Muscle layer of colon (tissue), 2 donors: ENCODE results near the gene WIPF3.

Experiments used
- H3K27ac ChIP-seq: one replicate; pipeline ENCODE4 v1.7.0; 2013; ENCODE audit warnings: low read depth, mild to moderate bottlenecking, low read length, moderate library complexity
- H3K27me3 ChIP-seq, 2 donors: one replicate each; pipeline ENCODE4 v1.7.0; 2013; ENCODE audit warnings: low read length in 2 of 2, mild to moderate bottlenecking in 2 of 2; ENCODE audit not compliant: insufficient read depth in 2 of 2, control insufficient read depth in 1 of 2
- H3K36me3 ChIP-seq: one replicate; pipeline ENCODE4 v1.7.0; 2013; ENCODE audit warnings: mild to moderate bottlenecking, low read length; ENCODE audit not compliant: insufficient read depth
- H3K4me1 ChIP-seq: one replicate; pipeline ENCODE4 v1.7.0; 2013; ENCODE audit warnings: mild to moderate bottlenecking, low read length; ENCODE audit not compliant: insufficient read depth
- H3K4me3 ChIP-seq, 2 donors: one replicate each; pipeline ENCODE4 v1.7.0; 2013; ENCODE audit warnings: low read length in 2 of 2, low read depth in 1 of 2, mild to moderate bottlenecking in 1 of 2, moderate library complexity in 1 of 2
- H3K9ac ChIP-seq: one replicate; pipeline ENCODE4 v1.7.0; 2013; ENCODE audit warnings: low read length
- H3K9me3 ChIP-seq: one replicate; pipeline ENCODE4 v1.7.0; 2013; ENCODE audit warnings: mild to moderate bottlenecking, low read length
- donor health status: abdominal sarcoma.
- donor health status: Adenocarcinoma of cecum.

Gene WIPF3

GRCh38 chr7:29853072-29853471, 46.8 kb downstream of the WIPF3 start:
- no peak overlapping the region for H3K4me3 ChIP-seq
- no peaks in the 10 kb centered on the region for H3K9me3 ChIP-seq
- H3K9ac ChIP-seq: no peak overlapping the region
- H3K4me1 ChIP-seq: no peaks in the 10 kb centered on the region
- H3K27ac ChIP-seq: no peak overlapping the region
- no peaks in the 10 kb centered on the region for H3K36me3 ChIP-seq
- no peaks in the 10 kb centered on the region for H3K27me3 ChIP-seq

GRCh38 chr7:29853789-29854188, 47.5 kb downstream of the WIPF3 start:
- Histone ChIP-seq H3K4me1 (no peaks in the 10 kb centered on the region), H3K36me3 (no peaks in the 10 kb centered on the region), H3K27ac (no peak overlapping the region), H3K27me3 (no peaks in the 10 kb centered on the region), H3K9me3 (no peaks in the 10 kb centered on the region), H3K4me3 (no peak overlapping the region), H3K9ac (no peak overlapping the region)

GRCh38 chr7:29854257-29854938, 48.1 kb downstream of the WIPF3 start:
- no peak overlapping the region for H3K4me3 ChIP-seq
- H3K9ac ChIP-seq: no peak overlapping the region
- H3K9me3 ChIP-seq: no peaks in the 10 kb centered on the region
- H3K4me1 ChIP-seq: no peaks in the 10 kb centered on the region
- H3K27ac ChIP-seq: no peak overlapping the region
- no peaks in the 10 kb centered on the region for H3K27me3 ChIP-seq
- H3K36me3 ChIP-seq: no peaks in the 10 kb centered on the region

GRCh38 chr7:29857654-29858053, 51.3 kb downstream of the WIPF3 start:
- Histone ChIP-seq H3K9ac (no peak overlapping the region), H3K9me3 (no peaks in the 10 kb centered on the region), H3K36me3 (no peaks in the 10 kb centered on the region), H3K27ac (no peak overlapping the region), H3K4me1 (no peaks in the 10 kb centered on the region), H3K27me3 (no peaks in the 10 kb centered on the region), H3K4me3 (no peak overlapping the region)

- Histone ChIP-seq H3K4me1 (no peaks in the 10 kb centered on the region), H3K27ac (no peak overlapping the region), H3K9me3 (no peaks in the 10 kb centered on the region), H3K4me3 (no peak overlapping the region), H3K9ac (no peak overlapping the region), H3K27me3 (no peaks in the 10 kb centered on the region), H3K36me3 (no peaks in the 10 kb centered on the region)
These were observed 52.1 kb downstream of the WIPF3 start for GRCh38 chr7:29858191-29858951.

GRCh38 chr7:29859104-29859503, 52.8 kb downstream of the WIPF3 start:
- Histone ChIP-seq H3K4me1 (no peaks in the 10 kb centered on the region), H3K27me3 (no peaks in the 10 kb centered on the region), H3K36me3 (no peaks in the 10 kb centered on the region), H3K9ac (no peak overlapping the region), H3K9me3 (no peaks in the 10 kb centered on the region), H3K4me3 (no peak overlapping the region), H3K27ac (no peak overlapping the region)

GRCh38 chr7:29859524-29860185, 53.3 kb downstream of the WIPF3 start:
- Histone ChIP-seq H3K4me1 (no peaks in the 10 kb centered on the region), H3K9me3 (no peaks in the 10 kb centered on the region), H3K36me3 (no peaks in the 10 kb centered on the region), H3K4me3 (no peak overlapping the region), H3K27me3 (no peaks in the 10 kb centered on the region), H3K27ac (no peak overlapping the region), H3K9ac (no peak overlapping the region)

GRCh38 chr7:29860186-29860585, 53.9 kb downstream of the WIPF3 start:
- H3K36me3 ChIP-seq: no peaks in the 10 kb centered on the region
- H3K9ac ChIP-seq: no peak overlapping the region
- no peaks in the 10 kb centered on the region for H3K27me3 ChIP-seq
- no peaks in the 10 kb centered on the region for H3K9me3 ChIP-seq
- no peak overlapping the region for H3K27ac ChIP-seq
- H3K4me1 ChIP-seq: peaks cover 5% of the 10 kb centered on the region
- H3K4me3 ChIP-seq: no peak overlapping the region

GRCh38 chr7:29861884-29862283, 55.6 kb downstream of the WIPF3 start:
- H3K4me1 ChIP-seq: peaks cover 18% of the 10 kb centered on the region
- H3K27me3 ChIP-seq: no peaks in the 10 kb centered on the region
- H3K9me3 ChIP-seq: no peaks in the 10 kb centered on the region
- no peak overlapping the region for H3K4me3 ChIP-seq
- H3K36me3 ChIP-seq: no peaks in the 10 kb centered on the region
- no peak overlapping the region for H3K27ac ChIP-seq
- no peak overlapping the region for H3K9ac ChIP-seq

GRCh38 chr7:29864656-29865055, 58.3 kb downstream of the WIPF3 start:
- no peak overlapping the region for H3K27ac ChIP-seq
- no peaks in the 10 kb centered on the region for H3K9me3 ChIP-seq
- peaks cover 18% of the 10 kb centered on the region for H3K4me1 ChIP-seq
- no peaks in the 10 kb centered on the region for H3K27me3 ChIP-seq
- H3K36me3 ChIP-seq: no peaks in the 10 kb centered on the region
- H3K9ac ChIP-seq: no peak overlapping the region
- H3K4me3 ChIP-seq: no peak overlapping the region

GRCh38 chr7:29865526-29865925, 59.2 kb downstream of the WIPF3 start:
- Histone ChIP-seq H3K9ac (no peak overlapping the region), H3K36me3 (no peaks in the 10 kb centered on the region), H3K9me3 (no peaks in the 10 kb centered on the region), H3K4me3 (no peak overlapping the region), H3K27ac (no peak overlapping the region), H3K4me1 (peaks cover 18% of the 10 kb centered on the region), H3K27me3 (no peaks in the 10 kb centered on the region)
